Lower lobe of right lung (tissue), 2 donors: Measurements from ENCODE around the gene CERKL. TPM values are rescaled to one million over a fixed set of nuclear protein-coding genes. Genes with fewer than 3 reads are reported as not detected.

Experiments
- ATAC-seq, 2 donors: fragments of 200-7000 bp; cut with Tn5 transposase; one replicate each; pipeline ENCODE4 v1.9.1; 2020 to 2022; ENCODE audit warnings: mild to moderate bottlenecking in 2 of 2, moderate library complexity in 2 of 2
- DNase-seq: peaks from one replicate; pipeline ENCODE4 v3.0.0-alpha.2; 2020
- H3K27ac ChIP-seq: fragments of 200-600 bp; one replicate; pipeline ENCODE4 v1.8.0; 2022
- H3K27me3 ChIP-seq: fragments of 200-600 bp; one replicate; pipeline ENCODE4 v1.8.0; 2022; ENCODE audit warnings: low read depth
- H3K36me3 ChIP-seq: fragments of 200-600 bp; one replicate; pipeline ENCODE4 v1.8.0; 2022; ENCODE audit warnings: mild to moderate bottlenecking
- H3K4me1 ChIP-seq: fragments of 200-600 bp; one replicate; pipeline ENCODE4 v1.8.0; 2022
- H3K4me3 ChIP-seq: fragments of 200-600 bp; one replicate; pipeline ENCODE4 v1.8.0; 2022; ENCODE audit warnings: mild to moderate bottlenecking
- H3K9me3 ChIP-seq: fragments of 200-600 bp; one replicate; pipeline ENCODE4 v1.8.0; 2022
- intact Hi-C: fragments of 100-400 bp; cut with DNase I; formaldehyde crosslinking; loops from one replicate; pipeline ENCODE4 v1.11.0; 2022
- total RNA-seq: library from RNA; stranded (reverse); fragmentation: NEBNext Ultra II Directional; extraction: Animal tissue kit (Norgen Biotek cat#: 25700); gene quantifications from one replicate; pipeline ENCODE4 v1.2.1, GENCODE V29; 2021
- TF ChIP-seq, protein P1 (sequence below): fragments of 200-600 bp; IDR thresholded peaks from one replicate; pipeline ENCODE4 v1.8.0; 2022; ENCODE audit warnings: antibody characterized with exemption, mild to moderate bottlenecking
- donor health status: DM: no; HTN: yes; CAD: no; lungs with severe emphysema.

CERKL gene
- total RNA-seq, 1 donor from 2014 or later, result 1.7 TPM

DNA sequence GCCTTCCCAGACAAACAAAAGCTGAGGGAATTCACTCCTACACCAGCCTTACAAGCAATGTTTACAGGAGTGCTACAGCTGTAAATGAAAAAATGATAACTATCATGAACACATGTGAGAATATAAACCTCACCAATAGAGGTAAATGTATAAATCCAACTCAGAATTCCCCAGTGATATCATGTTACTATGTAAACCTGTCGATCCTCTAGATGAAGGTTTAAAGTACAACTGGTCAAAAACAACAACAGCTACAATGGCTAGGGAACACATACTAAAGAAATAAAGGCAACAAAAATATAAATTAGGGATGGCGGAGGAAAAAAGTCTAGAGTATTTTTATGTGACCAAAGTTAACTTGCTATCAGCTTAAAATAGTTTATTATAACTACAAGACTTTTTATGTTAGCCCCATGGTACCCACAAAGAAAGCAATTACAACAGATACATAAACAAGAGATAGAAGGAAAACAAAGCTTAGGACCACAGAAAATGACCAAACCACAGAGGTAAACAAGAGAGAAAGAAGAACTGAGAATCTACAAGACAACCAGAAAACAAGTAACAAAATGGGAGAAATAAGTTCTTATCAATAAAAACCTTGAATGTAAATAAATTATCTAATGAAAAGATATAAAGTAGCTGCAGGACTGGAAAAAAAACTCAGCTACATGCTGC is 8.3 kb downstream of the CERKL start:
- Histone ChIP-seq H3K27ac (no peak overlapping the region), H3K4me3 (no peak overlapping the region), H3K9me3 (no peaks in the 10 kb centered on the region), H3K27me3 (no peaks in the 10 kb centered on the region), H3K36me3 (no peaks in the 10 kb centered on the region), H3K4me1 (no peaks in the 10 kb centered on the region)
- ATAC-seq (no peak), DNase-seq (no peak)
- TF ChIP-seq, protein P1, sequence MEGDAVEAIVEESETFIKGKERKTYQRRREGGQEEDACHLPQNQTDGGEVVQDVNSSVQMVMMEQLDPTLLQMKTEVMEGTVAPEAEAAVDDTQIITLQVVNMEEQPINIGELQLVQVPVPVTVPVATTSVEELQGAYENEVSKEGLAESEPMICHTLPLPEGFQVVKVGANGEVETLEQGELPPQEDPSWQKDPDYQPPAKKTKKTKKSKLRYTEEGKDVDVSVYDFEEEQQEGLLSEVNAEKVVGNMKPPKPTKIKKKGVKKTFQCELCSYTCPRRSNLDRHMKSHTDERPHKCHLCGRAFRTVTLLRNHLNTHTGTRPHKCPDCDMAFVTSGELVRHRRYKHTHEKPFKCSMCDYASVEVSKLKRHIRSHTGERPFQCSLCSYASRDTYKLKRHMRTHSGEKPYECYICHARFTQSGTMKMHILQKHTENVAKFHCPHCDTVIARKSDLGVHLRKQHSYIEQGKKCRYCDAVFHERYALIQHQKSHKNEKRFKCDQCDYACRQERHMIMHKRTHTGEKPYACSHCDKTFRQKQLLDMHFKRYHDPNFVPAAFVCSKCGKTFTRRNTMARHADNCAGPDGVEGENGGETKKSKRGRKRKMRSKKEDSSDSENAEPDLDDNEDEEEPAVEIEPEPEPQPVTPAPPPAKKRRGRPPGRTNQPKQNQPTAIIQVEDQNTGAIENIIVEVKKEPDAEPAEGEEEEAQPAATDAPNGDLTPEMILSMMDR, result no peak
- intact Hi-C loops, result no loop called here

DNA sequence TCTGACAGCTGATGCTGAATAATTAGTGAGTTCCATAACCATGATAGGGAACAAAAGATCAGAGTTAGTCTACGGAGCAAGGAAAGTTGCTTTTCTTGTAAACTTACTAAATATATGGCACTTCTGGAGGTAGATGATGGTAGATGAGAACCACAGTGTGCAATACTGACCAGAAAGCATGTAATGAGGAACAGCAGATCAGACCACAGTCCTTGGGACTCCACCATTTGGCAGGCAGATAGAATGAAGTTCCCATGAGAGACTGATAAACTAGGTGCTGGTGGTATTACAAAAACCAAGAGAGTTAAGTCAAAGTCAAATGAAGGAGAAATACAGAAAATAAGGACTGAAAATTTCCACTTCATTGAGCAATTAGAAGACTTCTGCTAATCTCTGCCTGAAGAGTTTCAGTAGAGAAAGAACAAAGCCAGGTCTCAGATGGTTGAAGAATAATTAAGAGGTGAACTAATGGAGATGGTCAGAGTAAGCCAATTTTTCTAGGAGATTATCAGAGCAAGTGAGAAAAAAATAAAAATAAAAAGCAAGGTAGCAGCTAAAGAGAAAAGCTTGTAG is 10.4 kb downstream of the CERKL start:
- no peaks in the 10 kb centered on the region for H3K27me3 ChIP-seq
- ATAC-seq (no peak), DNase-seq (no peak)
- H3K4me3 ChIP-seq, result no peak overlapping the region
- TF ChIP-seq, protein P1, result no peak
- H3K4me1 ChIP-seq, result no peaks in the 10 kb centered on the region
- no peaks in the 10 kb centered on the region for H3K36me3 ChIP-seq
- H3K9me3 ChIP-seq, result no peaks in the 10 kb centered on the region
- H3K27ac ChIP-seq, result no peak overlapping the region
- intact Hi-C loops, result no loop called here

DNA sequence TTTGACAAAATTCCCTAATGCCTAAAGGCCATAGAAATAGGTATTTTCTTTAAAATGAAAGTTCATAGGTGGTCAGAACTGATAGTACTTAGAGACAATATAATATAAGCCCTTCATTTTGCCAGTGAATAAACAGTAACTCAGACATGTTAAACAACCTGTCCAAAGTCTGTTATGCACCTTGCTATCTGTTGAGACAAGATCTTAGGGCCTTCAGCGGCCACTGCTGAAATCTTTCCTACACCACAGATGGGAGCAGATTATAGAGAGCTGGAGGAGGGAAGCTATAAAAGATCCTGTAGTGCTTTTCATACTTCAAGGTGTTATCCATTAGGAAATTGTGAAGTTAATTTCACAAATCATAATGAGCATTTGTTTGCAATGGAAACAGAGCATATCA is 13.8 kb downstream of the CERKL start:
- Histone ChIP-seq H3K4me1 (no peaks in the 10 kb centered on the region), H3K27ac (no peak overlapping the region), H3K4me3 (no peak overlapping the region), H3K27me3 (no peaks in the 10 kb centered on the region), H3K36me3 (no peaks in the 10 kb centered on the region), H3K9me3 (no peaks in the 10 kb centered on the region)
- DNase-seq (no peak), ATAC-seq (no peak)
- intact Hi-C loops, result no loop called here
- TF ChIP-seq, protein P1, result no peak

DNA sequence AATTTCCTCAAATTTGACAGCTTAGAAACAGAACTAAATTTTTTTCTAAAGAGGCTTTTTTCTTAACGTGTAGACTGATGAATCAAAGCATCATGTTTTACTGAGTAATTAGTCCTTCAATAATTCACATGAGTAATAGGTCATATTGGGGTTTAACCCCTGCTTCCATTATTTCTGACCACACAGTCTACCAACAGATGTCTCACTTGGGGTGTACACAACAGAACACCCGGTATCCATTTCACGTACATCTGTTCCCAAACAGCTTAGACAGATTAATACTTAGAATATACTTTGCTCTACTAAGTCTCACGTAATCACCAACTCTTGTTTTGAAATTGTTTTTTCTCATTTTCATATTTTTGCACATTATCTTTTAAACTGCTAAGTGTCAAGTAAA is 14.8 kb downstream of the CERKL start:
- TF ChIP-seq, protein P1, result no peak
- Histone ChIP-seq H3K4me3 (no peak overlapping the region), H3K9me3 (no peaks in the 10 kb centered on the region), H3K36me3 (no peaks in the 10 kb centered on the region), H3K27me3 (no peaks in the 10 kb centered on the region), H3K4me1 (no peaks in the 10 kb centered on the region), H3K27ac (no peak overlapping the region)
- intact Hi-C loops, result no loop called here
- DNase-seq (no peak), ATAC-seq (no peak)

DNA sequence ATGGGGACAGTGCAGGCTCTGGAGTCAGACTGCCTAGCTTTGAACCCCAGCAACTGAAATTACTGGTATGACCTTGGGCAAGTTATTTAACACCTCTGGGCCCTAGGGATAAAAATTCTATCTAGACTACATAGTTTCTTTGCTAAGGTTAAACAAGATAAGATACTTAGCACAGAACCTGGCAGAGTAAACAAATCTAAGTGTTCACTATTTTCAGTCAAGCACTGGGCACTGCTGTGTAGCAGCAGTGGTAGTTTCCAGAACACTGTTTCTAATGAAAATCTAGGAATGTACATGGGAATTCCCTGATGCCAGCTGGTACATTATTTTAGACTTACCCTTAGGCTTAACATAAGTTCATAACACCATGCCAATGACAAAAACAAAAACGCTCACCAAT is 17.2 kb downstream of the CERKL start:
- Histone ChIP-seq H3K9me3 (no peaks in the 10 kb centered on the region), H3K36me3 (no peaks in the 10 kb centered on the region), H3K4me3 (no peak overlapping the region), H3K27ac (no peak overlapping the region), H3K4me1 (no peaks in the 10 kb centered on the region), H3K27me3 (no peaks in the 10 kb centered on the region)
- ATAC-seq (no peak), DNase-seq (no peak)
- TF ChIP-seq, protein P1, result no peak
- intact Hi-C loops, result no loop called here
